GM12878 (cell line): Measurements from ENCODE around the gene CDKL2. TPM values are rescaled to one million over a fixed set of nuclear protein-coding genes. Genes with fewer than 3 reads are reported as not detected.

Source experiments
- ATAC-seq: fragments of 200-7000 bp; cut with Tn5 transposase; 3 replicates; pipeline ENCODE4 v1.9.1; 2020; ENCODE audit warnings: mild to moderate bottlenecking, moderate library complexity
- BruUV-seq: library from RNA; stranded (reverse); fragments of 400-500 nt; replicated peaks from 2 replicates; lab custom pipeline; 2021; lab: Mats Ljungman, UMichigan
- CTCF ChIA-PET: fragments of 300-600 bp; sonication (Branson Sonifier 250); formaldehyde crosslinking; extraction: SDS; loops from one replicate; lab custom pipeline; 2021; ENCODE audit warnings: inconsistent platforms; lab: Yijun Ruan, JAX
- POLR2A ChIA-PET: fragments of 350-600 bp; formaldehyde crosslinking; extraction: SDS; loops from one replicate; lab custom pipeline; 2021; ENCODE audit warnings: inconsistent platforms; lab: Charles Lee
- RAD21 ChIA-PET: fragments of 300-600 bp; sonication (Branson Sonifier 250); formaldehyde crosslinking; loops from one replicate; lab custom pipeline; 2023; ENCODE audit warnings: antibody characterized with exemption; ENCODE audit not compliant: unreplicated experiment; lab: Charles Lee
- SMC1A ChIA-PET: fragments of 300-600 bp; sonication (Branson Sonifier 250); formaldehyde crosslinking; loops from one replicate; lab custom pipeline; 2023; ENCODE audit not compliant: unreplicated experiment, uncharacterized antibody; lab: Charles Lee
- DNase-seq: peaks from one replicate; pipeline ENCODE4 v3.0.0-alpha.2; 2011; ENCODE audit warnings: low read depth, low spot score
- FAIRE-seq: peaks from 3 replicates; lab custom pipeline; 2011; peaks lifted over from hg19 to GRCh38; lab: Jason Lieb, UNC
- H2AFZ ChIP-seq: 2 replicates; pipeline ENCODE4 v1.6.0; 2011; ENCODE audit warnings: low read depth, low read length, control low read depth; ENCODE audit not compliant: control insufficient read depth
- H3K27ac ChIP-seq: 2 replicates; pipeline ENCODE4 v1.5.1; 2011; ENCODE audit warnings: control low read depth; ENCODE audit not compliant: control insufficient read depth, insufficient read depth
- H3K27me3 ChIP-seq, 2 experiments: replicated peaks in 1 of 2; 2 replicates each; pipeline versions ENCODE4 v1.6.0 to v1.6.1; 2011; ENCODE audit warnings: low read length in 1 of 2; ENCODE audit not compliant: control insufficient read depth in 2 of 2, insufficient read depth in 2 of 2
- H3K36me3 ChIP-seq, 2 experiments: 2 replicates each; pipeline ENCODE4 v1.5.1; 2011; ENCODE audit warnings: low read length in 1 of 2; ENCODE audit not compliant: control insufficient read depth in 2 of 2, insufficient read depth in 2 of 2
- H3K4me1 ChIP-seq: 2 replicates; pipeline ENCODE4 v1.6.1; 2011; ENCODE audit warnings: mild to moderate bottlenecking, low read length, moderate library complexity, mixed read lengths; ENCODE audit not compliant: control insufficient read depth, insufficient read depth
- H3K4me2 ChIP-seq: 2 replicates; pipeline ENCODE4 v1.6.0; 2011; ENCODE audit warnings: control low read depth; ENCODE audit not compliant: control insufficient read depth, insufficient read depth
- H3K4me3 ChIP-seq: fragments of 200-600 bp; sonication (generic); 2 replicates; pipeline ENCODE4 v1.5.1; 2016
- H3K79me2 ChIP-seq: 2 replicates; pipeline ENCODE4 v1.6.0; 2011; ENCODE audit warnings: low read length; ENCODE audit not compliant: control insufficient read depth, insufficient read depth
- H3K9ac ChIP-seq: 2 replicates; pipeline ENCODE4 v1.8.0; 2011; ENCODE audit warnings: low read length, control low read depth, mixed read lengths; ENCODE audit not compliant: control insufficient read depth, insufficient read depth
- H3K9me3 ChIP-seq: replicated peaks from 3 replicates; pipeline ENCODE4 v1.5.1; 2011; ENCODE audit warnings: mild to moderate bottlenecking, low read length; ENCODE audit not compliant: control insufficient read depth, insufficient read depth
- H4K20me1 ChIP-seq: 2 replicates; pipeline ENCODE4 v1.6.0; 2011; ENCODE audit not compliant: control insufficient read depth, insufficient read depth
- BCL11A ChIP-seq: IDR thresholded peaks from 2 replicates; pipeline ENCODE4 v1.6.1; 2011; ENCODE audit warnings: low read depth, low read length
- BRCA1 ChIP-seq: IDR thresholded peaks from 2 replicates; pipeline ENCODE4 v1.6.1; 2011; ENCODE audit warnings: low read depth, low read length, improper control_type of control experiment
- IRF4 ChIP-seq: IDR thresholded peaks from 2 replicates; pipeline ENCODE4 v1.6.1; 2011; ENCODE audit warnings: low read depth, low read length
- JUND ChIP-seq: IDR thresholded peaks from 2 replicates; pipeline ENCODE4 v1.6.1; 2012; ENCODE audit warnings: low read depth, mild to moderate bottlenecking, low read length, improper control_type of control experiment, moderate library complexity
- NR2C2 ChIP-seq: IDR thresholded peaks from 2 replicates; pipeline ENCODE4 v1.6.1; 2011; ENCODE audit warnings: borderline replicate concordance, low read depth; ENCODE audit not compliant: control insufficient read depth, insufficient read length
- RB1 ChIP-seq: fragments of 450-650 bp; formaldehyde crosslinking; IDR thresholded peaks from 2 replicates; pipeline ENCODE4 v1.6.1; 2017; ENCODE audit warnings: mild to moderate bottlenecking, borderline replicate concordance
- RCOR1 ChIP-seq: conservative IDR thresholded peaks from 2 replicates; pipeline ENCODE4 v1.6.1; 2012; ENCODE audit warnings: low read depth, low read length, improper control_type of control experiment
- RELB ChIP-seq: fragments of 450-650 bp; IDR thresholded peaks from 2 replicates; pipeline ENCODE4 v1.6.1; 2017; ENCODE audit warnings: low read depth, mild to moderate bottlenecking, moderate library complexity
- REST ChIP-seq: IDR thresholded peaks from 2 replicates; pipeline ENCODE4 v1.6.1; 2012; ENCODE audit warnings: mild to moderate bottlenecking, low read depth, low read length
- RFX5 ChIP-seq: IDR thresholded peaks from 2 replicates; pipeline ENCODE4 v1.6.1; 2011; ENCODE audit warnings: low read depth, low read length, improper control_type of control experiment
- SP1 ChIP-seq: IDR thresholded peaks from one replicate; pipeline ENCODE4 v1.6.1; 2011; ENCODE audit warnings: low read depth, low read length
- YY1 ChIP-seq: IDR thresholded peaks from 2 replicates; pipeline ENCODE4 v1.6.1; 2011; ENCODE audit warnings: low read depth, mild to moderate bottlenecking, low read length
- in situ Hi-C: fragments of 300-500 bp; cut with MboI; formaldehyde crosslinking; loops from 9 replicates; pipeline ENCODE4 v1.14.3; 2018; ENCODE audit warnings: mixed read lengths
- intact Hi-C: fragments of 100-400 bp; cut with micrococcal nuclease; formaldehyde crosslinking; loops from one replicate; pipeline ENCODE4 v1.14.2; 2022; ENCODE audit not compliant: unreplicated experiment
- polyA plus RNA-seq, 11 experiments: library from polyadenylated mRNA; depleted of rRNA in 4 of 11; unstranded in 6 of 11; stranded (reverse) in 5 of 11; fragments of >200 nt; fragmentation: Nextera tagmentation in 4 of 11; fragmentation: Illumina TruSeq in 1 of 11; extraction: Ambion mirVana in 4 of 11; extraction: Trizol in 1 of 11; gene quantifications; 1 replicate in 1 of 11; 2 replicates in 10 of 11; pipeline versions ENCODE4 v1.2.1 to v1.2.3, GENCODE V29; 2011 to 2016; ENCODE audit warnings: inconsistent platforms in 2 of 11, missing spikeins in 2 of 11, low read depth in 1 of 11
- total RNA-seq, 4 experiments: library from RNA; depleted of rRNA in 3 of 4; stranded (reverse); fragments of >200 nt in 3 of 4; fragmentation: Illumina TruSeq in 1 of 4; extraction: Trizol in 1 of 4; gene quantifications; 2 replicates each; pipeline versions ENCODE4 v1.2.1 to v1.2.3, GENCODE V29; 2013 to 2021
- TF ChIP-seq, protein P1 (sequence below): IDR thresholded peaks from 2 replicates; pipeline ENCODE4 v1.6.1; 2012; ENCODE audit warnings: improper control_type of control experiment, low read depth, low read length; ENCODE audit not compliant: insufficient replicate concordance

Gene CDKL2
- total and polyA plus RNA-seq, 10 of the 15 experiments (the other 5 are each of a cell fraction or from before 2014, with no cell fraction given): 0.05 to 0.24 (median 0.06) TPM; not detected in 7

- FAIRE-seq (no peak), ATAC-seq (no peak), DNase-seq (no peak)
- no peaks in the 10 kb centered on the region for H3K79me2 ChIP-seq
- CTCF ChIA-PET: no interaction called here
- in situ Hi-C loops (no loop called here), intact Hi-C loops (no loop called here)
- no TSS peak for BruUV-seq
- H4K20me1 ChIP-seq: no peaks in the 10 kb centered on the region
- H3K9me3 ChIP-seq: no peaks in the 10 kb centered on the region
- H3K9ac ChIP-seq: no peak overlapping the region
- H3K4me1 ChIP-seq: no peaks in the 10 kb centered on the region
- SMC1A ChIA-PET: interaction anchor here (0.5 kb wide), 1 partner anchor 441 kb away, joined by 3 read pairs; no protein-coding TSS in a partner anchor
- H3K4me3 ChIP-seq: no peak overlapping the region
- no peaks in the 10 kb centered on the region for H3K36me3 ChIP-seq
- POLR2A ChIA-PET: no interaction called here
- H3K27me3 ChIP-seq: no peaks in the 10 kb centered on the region
- H3K4me2 ChIP-seq: no peak overlapping the region
- H3K27ac ChIP-seq: no peak overlapping the region
- no peak overlapping the region for H2AFZ ChIP-seq
- RAD21 ChIA-PET: no interaction called here
- no peak for TF ChIP-seq JUND
- TF ChIP-seq, protein P1, sequence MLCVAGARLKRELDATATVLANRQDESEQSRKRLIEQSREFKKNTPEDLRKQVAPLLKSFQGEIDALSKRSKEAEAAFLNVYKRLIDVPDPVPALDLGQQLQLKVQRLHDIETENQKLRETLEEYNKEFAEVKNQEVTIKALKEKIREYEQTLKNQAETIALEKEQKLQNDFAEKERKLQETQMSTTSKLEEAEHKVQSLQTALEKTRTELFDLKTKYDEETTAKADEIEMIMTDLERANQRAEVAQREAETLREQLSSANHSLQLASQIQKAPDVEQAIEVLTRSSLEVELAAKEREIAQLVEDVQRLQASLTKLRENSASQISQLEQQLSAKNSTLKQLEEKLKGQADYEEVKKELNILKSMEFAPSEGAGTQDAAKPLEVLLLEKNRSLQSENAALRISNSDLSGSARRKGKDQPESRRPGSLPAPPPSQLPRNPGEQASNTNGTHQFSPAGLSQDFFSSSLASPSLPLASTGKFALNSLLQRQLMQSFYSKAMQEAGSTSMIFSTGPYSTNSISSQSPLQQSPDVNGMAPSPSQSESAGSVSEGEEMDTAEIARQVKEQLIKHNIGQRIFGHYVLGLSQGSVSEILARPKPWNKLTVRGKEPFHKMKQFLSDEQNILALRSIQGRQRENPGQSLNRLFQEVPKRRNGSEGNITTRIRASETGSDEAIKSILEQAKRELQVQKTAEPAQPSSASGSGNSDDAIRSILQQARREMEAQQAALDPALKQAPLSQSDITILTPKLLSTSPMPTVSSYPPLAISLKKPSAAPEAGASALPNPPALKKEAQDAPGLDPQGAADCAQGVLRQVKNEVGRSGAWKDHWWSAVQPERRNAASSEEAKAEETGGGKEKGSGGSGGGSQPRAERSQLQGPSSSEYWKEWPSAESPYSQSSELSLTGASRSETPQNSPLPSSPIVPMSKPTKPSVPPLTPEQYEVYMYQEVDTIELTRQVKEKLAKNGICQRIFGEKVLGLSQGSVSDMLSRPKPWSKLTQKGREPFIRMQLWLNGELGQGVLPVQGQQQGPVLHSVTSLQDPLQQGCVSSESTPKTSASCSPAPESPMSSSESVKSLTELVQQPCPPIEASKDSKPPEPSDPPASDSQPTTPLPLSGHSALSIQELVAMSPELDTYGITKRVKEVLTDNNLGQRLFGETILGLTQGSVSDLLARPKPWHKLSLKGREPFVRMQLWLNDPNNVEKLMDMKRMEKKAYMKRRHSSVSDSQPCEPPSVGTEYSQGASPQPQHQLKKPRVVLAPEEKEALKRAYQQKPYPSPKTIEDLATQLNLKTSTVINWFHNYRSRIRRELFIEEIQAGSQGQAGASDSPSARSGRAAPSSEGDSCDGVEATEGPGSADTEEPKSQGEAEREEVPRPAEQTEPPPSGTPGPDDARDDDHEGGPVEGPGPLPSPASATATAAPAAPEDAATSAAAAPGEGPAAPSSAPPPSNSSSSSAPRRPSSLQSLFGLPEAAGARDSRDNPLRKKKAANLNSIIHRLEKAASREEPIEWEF: no peak
- no peak for TF ChIP-seq SP1
- no peak for TF ChIP-seq YY1
- no peak for TF ChIP-seq NR2C2
- no peak for TF ChIP-seq RB1
- no peak for TF ChIP-seq BCL11A
- TF ChIP-seq IRF4: no peak
- no peak for TF ChIP-seq BRCA1
- TF ChIP-seq RFX5: no peak
- no peak for TF ChIP-seq RELB
- no peak for TF ChIP-seq RCOR1
- TF ChIP-seq REST: no peak
These were observed 8.6 kb downstream of the CDKL2 start for GRCh38 chr4:75621715-75622114.
